ENCODE results near the gene PRDM16.

DNA sequence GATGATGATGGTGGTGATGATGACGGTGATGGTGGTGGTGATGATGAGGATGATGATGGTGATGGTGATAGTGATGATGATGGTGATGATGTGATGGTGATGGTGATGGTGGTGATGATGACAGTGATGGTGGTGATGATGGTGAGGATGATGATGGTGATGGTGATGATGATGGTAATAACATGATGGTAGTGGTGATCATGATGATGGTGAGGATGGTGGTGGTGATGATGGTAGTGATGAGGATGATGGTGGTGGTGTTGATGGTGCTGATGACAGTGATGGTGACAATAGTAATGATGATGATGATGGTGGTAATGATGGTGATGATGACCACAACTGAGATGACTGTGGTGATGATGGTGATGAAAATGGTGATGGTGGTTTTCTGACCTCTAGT lies 42.9 kb upstream of the PRDM16 start:
- TF ChIP-seq POLR2A (IDR thresholded peaks at IDR 0.05) (no peak), CTCF (IDR thresholded peaks at IDR 0.05) (no peak)

All from uterus (tissue), 2 donors.